ENCODE data around the gene PARS2.
A peak's percentile ranks its signal among the peaks of the same experiment; 100 is the strongest.

Gene PARS2

DNA sequence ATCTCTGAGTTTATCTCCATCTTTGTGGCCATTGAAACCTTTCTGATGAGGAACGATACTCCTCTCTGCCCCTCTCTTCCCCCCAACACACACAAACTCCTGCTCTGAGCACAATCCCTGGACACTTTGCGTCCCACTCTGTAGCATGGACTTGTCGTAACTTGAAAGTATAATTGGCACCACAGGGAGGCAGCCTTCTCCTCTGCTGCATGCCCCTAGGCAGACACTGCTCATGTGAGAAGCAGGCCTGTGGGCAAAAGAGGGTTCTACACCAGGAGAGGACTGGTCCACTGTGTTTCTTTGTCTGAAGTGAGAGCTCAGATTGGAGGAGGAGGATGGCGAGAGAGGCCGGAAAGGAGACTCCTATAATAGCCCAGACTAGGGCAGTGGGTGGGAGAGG lies 3.8 kb upstream of the PARS2 start:
- peak; percentile 33 for TF ChIP-seq CTCF (conservative IDR thresholded peaks at IDR 0.05; ENCODE audit: low read depth, low read length)
- peak; percentile 33 for DNase-seq (ENCODE audit: low read depth)

GRCh38 chr1:54767526-54767925 lies 3.2 kb upstream of the PARS2 start:
- H3K4me3 ChIP-seq (ENCODE audit: low read depth, low read length) = no peak overlapping the region
- no peak for DNase-seq (ENCODE audit: low read depth)
- TF ChIP-seq CTCF (conservative IDR thresholded peaks at IDR 0.05; ENCODE audit: low read depth, low read length) = no peak

More for the DNA sequence above, 3.8 kb upstream of the PARS2 start:
- H3K4me3 ChIP-seq (ENCODE audit: low read depth, low read length) = no peak overlapping the region

DNA sequence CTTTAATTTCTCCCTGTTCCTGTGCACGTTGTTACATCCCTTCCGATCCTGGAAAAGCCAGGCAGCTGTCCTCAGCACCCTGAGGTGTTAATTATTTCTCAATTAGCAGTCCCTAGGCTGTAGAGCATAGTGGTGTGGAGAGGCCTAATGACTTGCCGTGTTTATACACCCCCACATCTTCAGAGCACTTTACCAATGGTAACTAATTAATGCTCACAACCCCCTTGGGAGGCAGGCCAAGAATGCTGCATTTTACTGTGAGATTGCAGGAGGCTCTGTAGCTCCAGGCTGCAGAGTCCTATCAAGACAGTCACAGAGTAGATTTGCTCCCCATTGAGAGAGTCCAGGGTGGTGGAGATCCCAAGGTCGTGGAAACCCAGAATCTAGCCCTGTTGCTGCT lies 2.4 kb upstream of the PARS2 start:
- TF ChIP-seq CTCF (conservative IDR thresholded peaks at IDR 0.05; ENCODE audit: low read depth, low read length) = no peak
- H3K4me3 ChIP-seq (ENCODE audit: low read depth, low read length) = no peak overlapping the region
- DNase-seq (ENCODE audit: low read depth) = no peak

DNA sequence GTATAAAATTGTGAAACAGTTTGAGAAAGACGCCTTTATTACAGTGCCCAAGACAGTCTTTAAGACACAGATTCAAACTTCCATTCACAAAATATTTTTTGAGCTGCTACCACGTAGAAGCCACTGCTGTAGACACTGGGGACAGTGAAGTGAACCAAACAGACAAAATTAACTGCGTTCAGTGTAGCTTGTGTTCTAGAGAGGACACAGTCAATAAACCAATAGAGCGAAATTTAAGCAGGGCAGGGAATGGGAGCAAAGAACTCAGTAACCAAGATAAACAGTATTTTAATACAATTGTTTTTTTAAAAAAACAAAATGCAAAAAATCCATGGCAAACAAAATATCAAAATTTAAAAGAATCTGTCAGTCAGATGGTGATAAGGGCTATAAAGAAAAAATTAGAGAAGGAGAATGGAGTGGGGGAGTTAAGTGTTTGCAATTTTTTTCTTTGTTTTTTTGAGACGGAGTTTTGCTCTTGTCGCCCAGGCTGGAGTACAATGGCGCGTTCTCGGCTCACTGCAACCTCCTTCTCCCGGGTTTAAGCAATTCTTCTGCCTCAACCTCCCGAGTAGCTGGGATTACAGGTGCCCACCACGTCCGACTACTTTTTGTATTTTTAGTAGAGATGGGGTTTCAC lies 719 bp upstream of the PARS2 start:
- H3K4me3 ChIP-seq (ENCODE audit: low read depth, low read length) = peak overlapping the region; percentile 60
- DNase-seq (ENCODE audit: low read depth) = no peak
- no peak for TF ChIP-seq CTCF (conservative IDR thresholded peaks at IDR 0.05; ENCODE audit: low read depth, low read length)

GRCh38 chr1:54763816-54764132 lies 549 bp downstream of the PARS2 start:
- H3K4me3 ChIP-seq (ENCODE audit: low read depth, low read length) = peak overlapping the region; percentile 99
- peak; percentile 23 for DNase-seq (ENCODE audit: low read depth)
- TF ChIP-seq CTCF (conservative IDR thresholded peaks at IDR 0.05; ENCODE audit: low read depth, low read length) = no peak

DNA sequence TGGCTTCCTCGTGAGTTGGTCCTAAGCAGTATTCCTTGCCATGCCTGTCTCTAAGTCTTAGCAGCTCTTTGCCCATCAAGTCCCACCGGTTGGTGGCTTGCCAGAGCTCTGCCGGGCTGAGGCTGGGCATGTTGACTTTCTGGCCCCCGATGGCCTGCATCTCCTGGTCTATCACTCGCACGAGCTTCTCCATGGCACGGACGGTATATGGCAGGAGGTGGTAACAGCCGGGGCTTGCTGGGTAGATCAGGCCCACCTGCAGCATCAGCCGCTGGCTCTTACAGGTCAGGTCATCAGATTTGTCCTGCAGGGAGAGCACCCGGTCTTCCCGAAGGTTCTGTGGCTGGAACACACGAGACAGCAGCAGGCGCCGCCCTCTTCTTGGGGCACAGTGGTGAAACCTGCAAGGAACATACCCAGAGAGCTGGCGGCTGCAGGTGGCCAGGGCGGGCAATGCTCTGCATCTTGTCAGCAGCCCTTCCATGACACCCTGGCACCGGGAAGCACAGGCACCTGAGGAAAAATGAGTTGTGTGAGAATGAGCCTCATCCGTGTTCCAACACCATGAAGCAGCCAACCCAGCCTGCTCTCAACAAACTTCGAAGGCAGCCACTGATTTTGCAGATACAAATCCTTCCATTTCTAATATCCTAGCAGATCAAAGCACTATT lies 5.5 kb downstream of the PARS2 start:
- H3K4me3 ChIP-seq (ENCODE audit: low read depth, low read length) = no peak overlapping the region
- no peak for DNase-seq (ENCODE audit: low read depth)
- TF ChIP-seq CTCF (conservative IDR thresholded peaks at IDR 0.05; ENCODE audit: low read depth, low read length) = no peak

DNA sequence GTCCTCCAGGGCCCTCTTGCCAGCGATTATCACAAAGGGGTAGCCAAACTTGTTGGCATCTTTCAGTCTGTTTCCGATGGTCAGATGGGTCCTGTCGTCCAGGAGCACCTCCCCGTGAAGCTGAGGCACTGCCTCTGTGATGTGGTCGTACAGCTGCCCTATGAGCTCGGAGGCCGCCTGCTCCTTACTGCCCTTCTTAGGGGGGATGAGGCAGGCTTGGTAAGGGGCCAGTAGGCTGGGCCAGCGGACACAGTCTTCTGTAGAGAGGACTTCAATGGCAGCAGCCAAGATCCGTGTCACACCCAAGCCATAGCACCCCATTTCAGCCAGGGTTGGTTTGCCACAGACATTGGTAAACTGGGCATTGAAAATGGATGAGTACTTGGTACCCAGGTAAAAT lies 6.5 kb downstream of the PARS2 start:
- no peak overlapping the region for H3K4me3 ChIP-seq (ENCODE audit: low read depth, low read length)
- no peak for TF ChIP-seq CTCF (conservative IDR thresholded peaks at IDR 0.05; ENCODE audit: low read depth, low read length)
- no peak for DNase-seq (ENCODE audit: low read depth)

All from choroid plexus epithelial cell (primary cell).